ENCODE results near the gene PYCARD.
A peak's percentile ranks its signal among the peaks of the same experiment; 100 is the strongest.
"Not testable (repeated sequence)": the region's sequence is repeated elsewhere in the genome, so short reads cannot be mapped to it uniquely, and the experiment has no call there.

PYCARD gene

DNA sequence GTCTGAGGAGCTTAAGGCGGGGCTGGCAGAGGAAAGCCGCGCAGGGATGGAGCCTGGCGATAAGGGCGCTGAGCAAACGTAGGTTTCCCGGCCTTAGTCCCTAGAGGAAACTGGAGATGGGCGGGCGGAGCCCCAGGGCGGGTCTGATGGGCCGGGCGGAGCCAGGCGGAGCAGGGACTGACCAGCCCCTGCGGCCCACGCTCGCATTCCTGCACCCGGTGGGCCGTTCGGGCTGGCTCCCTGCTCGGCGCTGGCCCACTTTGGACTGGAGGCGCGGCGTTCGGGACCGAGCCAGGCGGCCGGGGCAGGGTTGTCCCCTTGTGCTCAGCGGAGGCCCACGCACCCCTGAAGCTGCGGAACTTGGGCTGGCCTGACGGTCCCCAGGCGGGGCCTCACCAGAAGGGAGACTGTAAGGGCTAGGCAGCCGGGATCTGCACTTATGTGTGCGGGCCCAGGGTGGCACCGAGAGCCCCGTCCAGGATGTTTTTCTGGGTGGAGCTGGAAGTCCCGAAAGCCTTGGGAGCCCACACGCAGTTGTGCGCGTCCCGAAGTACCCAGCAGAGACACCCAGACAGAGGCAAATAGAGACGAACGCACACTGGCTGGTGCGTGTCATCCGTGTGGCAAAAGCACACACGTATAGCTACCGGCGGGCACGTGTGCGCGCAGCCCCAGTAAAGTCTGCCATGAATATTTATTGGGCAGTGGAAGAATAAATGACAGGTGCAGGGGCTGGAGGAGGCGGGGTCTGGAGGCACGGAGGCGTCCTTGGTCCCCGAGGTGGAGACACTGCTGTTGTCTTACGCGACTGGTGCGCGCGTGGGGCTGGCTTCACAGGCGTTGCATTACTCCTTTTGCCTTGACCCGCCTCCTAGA, 13.0 kb upstream of the PYCARD start:
- peak; percentile 79 for DNase-seq (ENCODE audit: low read depth)

- no peak for DNase-seq (ENCODE audit: low read depth)
These were observed 12.2 kb upstream of the PYCARD start for GRCh38 chr16:31214708-31215286.

DNA sequence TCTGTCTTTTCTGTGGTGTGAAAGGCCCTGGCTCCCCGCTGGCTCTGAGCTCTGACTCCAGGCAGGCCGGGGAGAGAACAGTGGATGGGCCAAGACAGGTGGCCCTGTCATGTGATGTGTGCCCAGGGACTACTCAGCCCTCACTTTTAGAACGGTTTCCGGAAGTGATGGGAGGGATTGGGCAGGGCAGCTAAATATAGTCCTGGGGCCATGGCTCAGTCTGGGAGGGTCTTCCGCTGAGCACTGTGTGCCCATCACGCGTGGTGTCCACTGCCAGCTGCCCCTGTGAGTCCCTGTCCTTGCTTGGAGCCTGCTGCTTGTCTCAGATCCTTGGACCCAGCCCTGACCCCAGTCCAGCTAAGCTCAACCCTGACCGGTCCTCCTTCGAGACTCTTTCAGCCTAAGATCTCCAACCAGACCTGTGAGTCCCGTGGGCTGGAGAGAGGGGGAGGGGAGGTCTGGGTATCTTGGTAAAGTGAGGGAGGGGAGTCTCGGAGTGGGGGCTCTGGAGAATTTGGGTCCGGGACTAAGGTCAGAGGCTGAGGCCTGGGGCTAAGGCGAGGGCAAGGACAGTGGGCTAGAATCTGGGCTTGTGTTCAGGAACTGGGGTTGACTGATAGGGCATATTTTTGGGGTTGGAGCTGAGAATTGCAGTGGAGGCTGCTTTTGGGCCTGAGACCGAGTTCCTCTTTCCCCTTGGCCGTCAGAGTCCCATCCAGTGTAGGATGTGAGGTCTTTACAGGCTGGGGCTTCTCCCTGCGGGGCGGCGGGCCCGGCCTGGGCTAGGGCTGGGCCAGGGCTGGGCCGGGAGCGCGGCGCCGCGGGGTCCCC, 11.5 kb upstream of the PYCARD start, which contains the start of gene TRIM72:
TSS of gene TRIM72 (plus strand) at position 243 of the 831 bp plus-strand sequence. CDS start 620 bp downstream, outside the sequence.
- no peak for DNase-seq (ENCODE audit: low read depth)

DNA sequence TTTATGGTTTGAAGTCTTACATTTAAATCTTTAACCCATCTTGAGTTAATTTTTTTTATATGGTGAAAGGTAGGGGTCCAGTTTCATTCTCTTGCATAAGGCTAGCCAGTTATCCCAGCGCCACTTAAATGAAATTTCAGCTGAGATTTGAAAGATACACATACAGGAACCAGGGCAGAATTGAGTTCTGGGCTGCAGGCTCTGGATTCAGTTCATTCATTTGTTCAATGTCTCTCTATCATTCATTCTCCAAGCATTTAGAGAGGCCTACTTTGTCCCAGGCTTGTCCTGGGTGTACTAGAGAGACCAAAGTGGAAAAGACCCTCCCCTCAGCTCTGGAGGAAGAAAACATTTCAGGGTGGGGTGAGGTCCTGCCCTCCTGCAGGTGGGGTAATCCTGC, 10.8 kb upstream of the PYCARD start:
- DNase-seq (ENCODE audit: low read depth), result no peak

- no peak for DNase-seq (ENCODE audit: low read depth)
These were observed 4.2 kb upstream of the PYCARD start for GRCh38 chr16:31206776-31207175.

DNA sequence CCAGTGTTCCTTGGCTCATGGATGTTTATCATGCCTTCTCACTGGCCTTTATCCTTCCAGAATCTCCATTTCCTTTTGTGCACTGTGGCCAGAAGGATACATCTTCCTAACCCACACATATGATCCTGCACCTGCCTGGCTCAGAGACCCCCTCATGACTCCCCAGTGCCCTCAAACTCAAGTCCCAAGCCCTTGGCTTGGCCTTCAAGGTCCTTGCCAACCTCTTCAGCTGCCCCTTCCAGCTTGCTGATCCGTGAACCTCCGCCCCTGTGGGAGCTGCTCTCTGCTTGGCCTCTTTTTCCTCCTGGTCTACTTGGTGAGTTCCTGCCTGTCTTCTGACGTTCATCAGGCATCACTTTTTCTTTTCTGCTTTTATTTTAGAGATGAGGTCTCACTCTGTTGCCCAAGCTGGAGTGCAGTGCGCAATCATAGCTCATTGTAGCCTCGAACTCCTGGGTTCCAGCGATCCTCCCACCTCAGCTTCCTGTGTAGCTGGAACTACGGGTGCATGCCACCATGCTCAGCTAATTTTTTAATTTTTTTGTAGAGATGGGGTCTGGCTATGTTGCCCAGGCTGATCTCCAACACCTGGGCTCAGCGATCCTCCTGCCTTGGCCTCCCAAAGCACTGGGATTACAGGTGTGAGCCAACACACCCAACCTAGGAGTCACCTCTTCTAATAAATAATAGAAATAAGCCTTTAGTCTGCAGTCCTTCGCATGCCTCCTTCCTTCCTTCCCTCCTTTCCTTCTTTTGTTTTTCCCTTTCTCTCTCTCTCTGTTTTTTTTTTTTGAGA, 2.5 kb upstream of the PYCARD start:
- DNase-seq (ENCODE audit: low read depth), result no peak

DNA sequence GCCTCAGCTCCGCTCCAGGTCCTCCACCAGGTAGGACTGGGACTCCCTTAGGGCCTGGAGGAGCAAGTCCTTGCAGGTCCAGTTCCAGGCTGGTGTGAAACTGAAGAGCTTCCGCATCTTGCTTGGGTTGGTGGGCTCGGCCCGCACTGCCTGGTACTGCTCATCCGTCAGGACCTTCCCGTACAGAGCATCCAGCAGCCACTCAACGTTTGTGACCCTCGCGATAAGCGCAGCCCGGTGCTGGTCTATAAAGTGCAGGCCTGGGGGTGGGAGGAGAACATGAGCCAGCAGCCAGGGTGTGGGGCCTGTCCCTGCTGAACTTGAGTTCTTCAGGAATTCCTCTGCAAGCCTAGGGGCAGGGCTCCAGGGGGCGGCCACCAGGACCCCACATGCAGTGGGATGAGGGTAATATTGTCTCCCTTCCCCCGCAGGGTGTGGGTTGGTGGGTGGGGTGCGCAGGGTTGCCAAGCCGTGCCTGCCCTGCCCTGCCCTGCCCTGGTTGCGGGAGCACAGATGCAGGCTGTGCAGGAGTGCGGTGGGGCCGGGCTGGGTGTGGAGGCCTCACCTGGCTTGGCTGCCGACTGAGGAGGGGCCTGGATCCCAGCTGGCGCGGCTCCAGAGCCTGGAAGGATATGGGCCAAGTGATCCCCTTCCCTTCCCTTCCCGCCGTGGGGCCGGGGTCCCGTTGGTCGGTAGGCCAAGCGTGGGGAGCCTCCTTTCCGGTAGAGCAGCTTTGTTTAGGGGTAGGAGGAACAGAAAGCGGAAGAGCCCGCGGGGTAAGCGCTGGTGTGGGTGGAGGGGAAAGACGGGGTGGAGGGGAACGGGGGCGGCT, 762 bp downstream of the PYCARD start:
- no peak for DNase-seq (ENCODE audit: low read depth)

DNA sequence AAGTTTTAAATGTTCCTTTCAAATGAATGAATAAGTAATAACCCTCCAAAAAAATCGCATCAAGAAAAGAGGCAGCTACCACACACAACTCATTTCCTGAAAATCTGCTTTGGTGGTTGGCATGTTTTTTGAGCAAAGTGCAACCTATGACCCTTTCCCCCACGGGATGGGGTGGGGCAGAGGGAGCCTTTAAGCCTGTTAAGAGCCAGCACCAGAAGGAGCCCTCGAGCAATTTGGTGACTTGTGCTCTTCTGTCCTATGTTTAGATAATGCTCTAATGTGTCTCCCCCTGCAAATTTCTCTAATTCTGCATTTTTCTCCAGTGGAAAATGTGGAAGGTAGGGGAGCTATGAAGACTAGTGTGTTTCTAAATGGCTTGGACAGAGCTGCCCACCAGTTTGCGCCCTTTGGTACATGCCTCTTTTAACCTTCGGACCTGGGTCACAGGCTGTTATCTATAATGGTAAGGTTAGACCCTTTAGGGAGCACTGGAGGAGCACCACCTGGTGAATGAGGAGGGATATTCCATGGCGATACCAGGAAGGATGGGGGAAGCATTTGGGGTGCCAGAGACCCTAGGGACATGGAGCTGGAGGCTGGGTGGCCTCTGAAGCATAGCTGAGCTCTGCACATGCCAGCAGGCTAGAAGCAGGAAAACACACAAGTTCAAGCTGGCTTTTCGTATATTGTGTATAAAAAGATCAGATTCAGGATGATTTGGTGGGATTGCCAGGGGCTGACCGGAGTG, 1.6 kb downstream of the PYCARD start:
- peak; percentile 52 for DNase-seq (ENCODE audit: low read depth)

DNA sequence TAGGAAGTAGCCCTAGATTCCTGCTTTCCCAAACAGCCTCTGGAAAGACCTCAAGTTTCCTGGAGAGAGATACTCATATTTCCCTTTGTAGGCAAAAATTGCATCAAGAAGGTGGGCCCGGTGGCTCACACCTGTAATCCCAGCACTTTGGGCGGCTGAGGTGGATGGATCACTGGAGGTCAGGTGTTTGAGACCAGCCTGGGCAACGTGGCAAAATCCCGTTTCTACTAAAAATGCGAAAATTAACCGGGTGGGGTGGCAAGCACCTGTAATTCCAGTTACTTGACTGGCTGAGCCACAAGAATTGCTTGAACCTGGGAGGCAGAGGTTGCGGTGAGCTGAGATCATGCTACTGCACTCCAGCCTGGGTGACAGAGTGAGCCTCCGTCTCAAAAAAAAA, 2.4 kb downstream of the PYCARD start:
- not testable (repeated sequence) for DNase-seq (ENCODE audit: low read depth)

- DNase-seq (ENCODE audit: low read depth), result no peak
These were observed 3.0 kb downstream of the PYCARD start for GRCh38 chr16:31199430-31200041.

DNA sequence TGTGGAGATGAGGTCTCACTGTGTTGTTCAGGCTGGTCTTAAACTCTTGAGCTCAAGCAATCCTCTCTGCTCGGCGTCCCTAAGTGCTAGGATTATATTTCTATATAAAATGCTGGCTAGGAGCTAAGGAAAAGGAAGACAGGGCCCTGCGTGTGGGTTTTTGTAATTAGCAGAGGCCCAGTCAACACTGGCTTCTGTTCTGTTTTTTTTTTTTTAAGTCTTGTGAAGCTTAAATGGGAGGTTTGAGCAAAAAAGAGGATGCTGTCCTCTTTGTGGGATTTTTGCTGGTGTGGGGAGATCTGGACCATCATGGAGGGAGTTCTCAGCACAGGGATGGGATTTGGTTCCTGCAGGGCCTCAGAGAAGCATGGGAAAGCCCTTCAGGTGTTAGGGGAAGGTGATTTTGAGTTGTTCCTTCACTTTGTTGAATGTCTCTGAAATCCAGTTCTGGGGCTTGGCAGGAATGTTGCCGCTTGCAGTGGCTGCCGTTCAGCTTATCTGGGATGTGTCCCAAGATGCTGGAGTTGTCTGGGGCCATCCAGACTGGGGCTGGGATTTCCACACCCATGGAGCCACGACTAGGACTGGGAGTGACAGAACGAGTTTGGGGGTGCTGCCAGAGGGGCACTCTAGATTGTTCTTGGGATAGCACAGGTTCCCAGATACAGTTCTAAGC, 4.2 kb downstream of the PYCARD start:
- DNase-seq (ENCODE audit: low read depth), result no peak

- no peak for DNase-seq (ENCODE audit: low read depth)
These were observed 6.1 kb downstream of the PYCARD start for GRCh38 chr16:31196324-31197088.

DNA sequence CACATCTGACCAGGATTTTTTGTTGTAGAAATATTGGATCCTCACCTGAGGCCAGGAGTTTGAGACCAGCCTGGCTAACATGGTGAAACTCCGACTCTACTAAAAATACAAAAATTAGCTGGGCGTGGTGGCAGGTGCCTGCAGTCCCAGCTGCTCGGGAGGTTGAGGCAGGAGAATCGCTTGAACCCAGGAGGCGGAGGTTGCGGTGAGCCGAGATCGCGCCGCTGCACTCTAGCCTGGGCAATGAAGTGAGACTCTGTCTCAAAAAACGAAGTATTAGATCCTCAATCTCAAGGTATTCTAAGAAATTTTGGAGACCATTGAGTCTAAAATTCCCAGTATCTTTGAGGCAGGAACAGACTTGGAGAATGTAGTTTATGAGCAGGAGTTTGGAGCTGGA, 6.7 kb downstream of the PYCARD start:
- not testable (repeated sequence) for DNase-seq (ENCODE audit: low read depth)

DNA sequence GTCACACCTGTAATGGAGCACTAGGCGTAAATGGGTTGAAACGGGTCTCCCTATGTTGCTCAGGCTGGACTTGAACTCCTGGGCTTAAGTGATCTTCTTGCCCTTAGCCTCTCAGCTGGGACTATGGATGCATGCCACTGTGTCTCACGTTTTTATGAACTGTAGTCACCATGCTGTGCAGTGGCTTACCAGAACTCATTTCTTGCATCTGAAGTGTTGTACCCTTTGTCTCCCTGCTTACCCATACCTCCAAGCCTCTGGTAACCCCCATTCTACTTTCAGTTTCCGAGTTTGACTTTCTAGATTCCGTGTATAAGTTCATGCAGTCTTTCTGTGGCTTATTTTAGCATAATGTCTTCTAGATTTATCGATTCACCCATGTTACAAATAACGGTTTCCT, 7.7 kb downstream of the PYCARD start:
- no peak for DNase-seq (ENCODE audit: low read depth)

DNA sequence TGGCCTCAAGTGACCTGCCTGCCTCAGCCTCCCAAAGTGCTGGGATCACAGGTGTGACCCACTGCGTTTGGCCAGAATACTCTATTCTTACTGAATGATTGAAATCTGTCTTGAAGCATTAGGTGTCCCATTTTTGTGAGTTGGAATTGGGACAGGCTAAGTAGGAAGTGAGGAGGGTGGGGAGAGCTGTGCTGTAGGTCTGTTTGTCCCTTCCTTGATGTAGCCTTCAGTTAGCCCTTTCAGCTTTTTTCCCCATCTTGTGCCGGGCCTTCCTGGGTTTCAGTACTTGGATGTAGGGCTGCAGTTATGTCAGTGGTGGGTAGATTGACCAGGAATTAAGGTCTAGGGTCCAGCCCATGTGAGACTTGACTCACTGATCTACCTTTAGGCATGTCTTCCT, 8.7 kb downstream of the PYCARD start:
- DNase-seq (ENCODE audit: low read depth), result no peak

DNA sequence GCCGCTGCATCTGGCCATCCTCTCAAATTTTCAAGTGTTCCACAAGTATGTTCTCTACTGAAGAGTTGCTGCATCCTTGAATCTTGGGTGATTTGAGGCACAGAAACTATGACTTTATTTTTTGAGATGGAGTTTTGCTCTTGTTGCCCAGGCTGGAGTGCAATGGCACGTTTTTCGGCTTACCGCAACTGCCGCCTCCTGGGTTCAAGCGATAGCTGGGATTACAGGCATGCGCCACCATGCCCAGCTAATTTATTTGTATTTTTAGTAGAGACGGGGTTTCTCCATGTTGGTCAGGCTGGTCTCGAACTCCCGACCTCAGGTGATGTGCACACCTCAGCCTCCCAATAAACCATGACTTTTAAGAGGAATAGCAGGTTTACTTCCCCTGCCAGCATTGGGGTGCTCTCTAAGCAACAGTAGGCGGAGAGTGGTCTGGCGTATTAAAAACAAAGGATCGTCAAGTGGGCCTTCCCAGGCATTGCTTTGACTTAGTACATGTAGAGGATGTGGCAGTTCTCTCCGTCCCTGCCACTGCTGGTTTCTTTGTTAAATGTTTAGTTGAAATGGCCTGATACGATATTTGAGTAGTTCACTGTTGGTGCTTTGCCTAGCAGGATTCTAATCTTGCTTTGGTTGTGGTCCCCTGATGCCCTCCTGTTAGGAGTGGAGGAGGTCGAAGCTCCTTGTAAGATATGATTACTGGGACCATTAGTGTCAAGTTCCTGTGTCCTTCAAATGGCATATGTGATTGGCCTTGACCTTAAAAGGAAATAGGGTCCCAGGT, 9.5 kb downstream of the PYCARD start:
- no peak for DNase-seq (ENCODE audit: low read depth)

DNA sequence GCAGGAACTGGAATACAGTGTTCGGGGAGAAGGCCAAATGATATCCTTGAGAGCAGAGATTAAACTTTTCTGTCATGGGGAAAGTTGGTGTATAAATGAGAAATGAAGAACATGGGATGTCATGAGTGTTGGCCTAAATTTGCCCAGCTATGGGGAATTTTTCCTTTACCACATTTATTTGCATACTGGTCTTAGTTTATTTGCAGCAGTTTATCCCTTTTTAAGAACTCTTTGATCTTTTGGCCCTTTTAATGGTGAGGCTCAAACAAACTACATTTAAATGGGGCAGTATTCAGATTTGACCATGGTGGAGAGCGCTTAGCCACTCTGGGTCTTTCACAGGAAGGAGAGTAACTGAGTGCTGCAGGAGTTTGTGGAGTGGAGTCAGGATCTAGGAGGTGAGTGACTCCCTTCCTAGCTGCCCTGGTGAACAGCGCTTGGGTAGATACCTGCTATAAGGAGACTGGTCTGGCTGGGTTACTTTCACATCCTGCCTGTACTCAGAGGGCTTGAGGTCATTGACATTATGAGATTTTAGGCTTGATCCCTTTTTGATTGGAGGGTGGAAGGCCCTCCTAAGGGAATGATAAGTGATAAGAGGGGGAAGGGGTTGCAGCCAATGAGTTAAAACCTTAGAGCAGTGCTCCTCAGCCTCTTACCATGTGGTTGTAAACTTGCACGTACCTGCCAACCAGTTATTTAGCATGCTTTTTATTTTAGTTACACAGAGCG, 10.7 kb downstream of the PYCARD start:
- DNase-seq (ENCODE audit: low read depth), result no peak
